RKO (cell line): Measurements from ENCODE around the gene PTPN1.
"Not testable (repeated sequence)": the region's sequence is repeated elsewhere in the genome, so short reads cannot be mapped to it uniquely, and the experiment has no call there.

ENCODE experiments used
- DNase-seq: peaks from one replicate; pipeline ENCODE4 v3.0.0-alpha.2; 2016; ENCODE audit warnings: low spot score

Gene PTPN1

DNA sequence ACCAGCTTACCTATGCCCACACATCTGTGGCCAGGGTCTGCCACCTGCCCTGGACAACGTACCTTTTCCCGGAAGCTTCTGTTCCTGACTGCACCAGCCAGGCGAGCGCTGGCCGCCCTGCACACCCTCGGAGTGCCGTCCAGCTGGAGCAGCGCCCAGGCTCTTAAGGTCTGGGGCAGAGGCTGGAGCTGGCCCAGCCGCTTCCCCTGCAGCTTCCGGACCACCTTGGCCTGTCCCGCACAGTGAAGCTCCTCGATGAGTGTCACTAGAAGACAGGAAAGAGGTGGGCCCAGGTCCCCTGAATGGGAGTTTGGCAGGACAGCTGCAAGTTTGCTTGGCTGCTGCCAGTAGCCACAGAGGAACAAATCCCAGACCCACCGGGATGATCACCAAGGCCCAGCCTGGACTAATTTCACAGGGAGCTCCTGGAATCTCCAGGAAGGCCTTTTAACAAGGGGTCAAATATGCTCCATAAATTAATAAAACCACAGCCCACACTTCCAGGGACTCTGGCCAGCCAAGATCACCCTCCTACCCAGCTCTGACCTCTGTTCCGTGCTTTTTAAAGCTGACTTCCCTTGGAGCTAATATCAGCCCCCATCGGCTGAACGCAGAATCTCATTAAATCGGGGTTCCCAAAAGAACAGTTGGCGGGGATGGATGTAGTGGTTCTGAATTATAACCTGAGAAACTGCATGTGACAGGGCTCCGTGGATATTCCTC lies 82.3 kb downstream of the PTPN1 start:
- no peak for DNase-seq

DNA sequence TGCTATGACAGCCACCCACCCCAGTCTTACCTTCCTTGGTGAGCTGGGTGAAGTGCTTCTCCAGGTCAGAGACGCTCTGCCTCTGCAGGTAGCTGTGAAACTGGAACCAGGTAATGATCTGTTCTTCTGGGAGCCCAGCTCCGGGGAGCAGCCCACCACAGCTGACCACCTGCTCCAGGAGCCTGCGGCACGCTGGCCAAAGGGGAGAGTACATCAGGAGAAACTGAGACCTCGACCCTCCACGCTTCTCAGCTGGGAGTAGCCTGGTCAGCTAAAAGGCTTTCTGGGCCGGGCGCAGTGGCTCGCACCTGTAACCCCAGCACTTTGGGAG lies 82.8 kb downstream of the PTPN1 start:
- no peak for DNase-seq

DNA sequence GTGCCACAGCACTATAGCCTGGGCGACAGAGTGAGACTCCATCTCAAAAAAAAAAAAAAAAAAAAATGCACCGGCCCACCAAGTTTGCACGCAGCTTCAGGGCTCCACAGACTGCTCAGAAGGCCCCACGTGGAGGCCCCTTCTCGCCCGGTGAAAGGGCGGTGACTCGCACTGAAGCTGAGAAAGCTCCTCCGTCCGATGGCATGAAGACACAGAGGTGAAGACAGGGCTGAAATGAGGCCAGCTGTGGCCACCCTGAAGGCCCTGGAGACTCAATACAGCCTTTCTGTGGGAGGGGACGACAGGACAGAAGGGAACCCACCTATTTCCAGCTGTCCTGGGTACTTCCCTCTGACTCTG lies 84.0 kb downstream of the PTPN1 start:
- DNase-seq: no peak

DNA sequence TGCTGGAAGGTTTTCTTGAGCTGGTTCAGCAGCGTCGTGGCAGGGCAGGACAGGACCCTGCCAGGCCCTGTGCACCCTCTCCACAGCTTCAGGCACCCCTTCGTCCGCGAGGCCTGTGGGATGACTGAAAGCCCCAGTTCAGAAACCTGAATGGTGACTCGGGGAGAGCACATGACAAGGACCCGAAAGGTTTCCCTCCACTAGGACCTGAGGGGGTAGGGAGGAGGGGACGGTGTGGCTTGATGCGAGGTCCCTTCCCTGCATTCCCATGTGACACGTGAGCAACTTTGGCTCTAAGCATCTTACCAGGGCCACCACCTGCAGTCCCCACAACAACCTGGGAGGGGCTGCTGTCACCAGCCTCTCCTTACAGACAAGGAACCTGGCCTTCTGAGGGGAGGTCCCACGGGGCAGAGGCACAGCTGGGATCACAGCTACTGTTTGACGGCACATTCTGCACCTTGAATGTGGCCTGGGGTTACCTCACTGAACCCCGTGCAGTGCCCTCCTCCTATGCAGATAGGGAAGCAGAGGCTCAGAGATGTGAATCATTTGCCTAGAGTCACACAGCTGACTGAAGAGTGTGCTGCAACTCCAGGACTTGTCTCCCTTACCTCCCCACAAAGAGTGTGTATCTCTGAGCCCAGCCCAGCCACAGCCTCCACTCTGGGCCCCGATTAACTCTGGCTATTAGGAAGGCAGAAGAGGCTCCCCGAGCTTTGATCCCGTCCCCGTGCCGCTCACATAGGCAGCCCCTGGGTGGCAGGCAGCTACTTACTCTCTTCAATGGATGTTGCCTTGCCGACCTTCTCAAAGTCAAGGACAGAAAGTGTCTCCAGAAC lies 84.6 kb downstream of the PTPN1 start:
- DNase-seq: no peak

DNA sequence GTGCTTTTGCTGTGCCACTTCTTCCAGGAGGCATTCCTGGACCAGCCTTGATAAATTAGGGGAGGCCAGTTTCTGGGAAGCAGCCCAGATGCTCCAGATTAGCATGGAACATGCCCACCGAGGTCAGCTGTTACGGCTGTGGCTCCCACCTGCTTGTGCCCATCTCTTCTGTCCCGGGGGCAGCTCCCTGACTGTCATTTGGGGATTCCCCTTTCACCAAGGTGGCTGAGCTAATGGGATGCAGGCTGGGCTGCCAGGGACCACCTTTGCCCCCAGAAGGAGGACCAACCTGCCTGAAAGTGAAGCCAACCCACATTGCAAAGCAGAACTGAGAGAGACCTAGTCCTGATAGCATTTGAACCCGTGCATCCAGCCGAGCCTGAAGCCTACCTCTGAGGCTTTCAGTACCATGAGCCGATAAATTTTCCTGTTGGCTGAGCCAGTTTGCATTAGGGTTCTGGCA lies 85.3 kb downstream of the PTPN1 start:
- DNase-seq: no peak

DNA sequence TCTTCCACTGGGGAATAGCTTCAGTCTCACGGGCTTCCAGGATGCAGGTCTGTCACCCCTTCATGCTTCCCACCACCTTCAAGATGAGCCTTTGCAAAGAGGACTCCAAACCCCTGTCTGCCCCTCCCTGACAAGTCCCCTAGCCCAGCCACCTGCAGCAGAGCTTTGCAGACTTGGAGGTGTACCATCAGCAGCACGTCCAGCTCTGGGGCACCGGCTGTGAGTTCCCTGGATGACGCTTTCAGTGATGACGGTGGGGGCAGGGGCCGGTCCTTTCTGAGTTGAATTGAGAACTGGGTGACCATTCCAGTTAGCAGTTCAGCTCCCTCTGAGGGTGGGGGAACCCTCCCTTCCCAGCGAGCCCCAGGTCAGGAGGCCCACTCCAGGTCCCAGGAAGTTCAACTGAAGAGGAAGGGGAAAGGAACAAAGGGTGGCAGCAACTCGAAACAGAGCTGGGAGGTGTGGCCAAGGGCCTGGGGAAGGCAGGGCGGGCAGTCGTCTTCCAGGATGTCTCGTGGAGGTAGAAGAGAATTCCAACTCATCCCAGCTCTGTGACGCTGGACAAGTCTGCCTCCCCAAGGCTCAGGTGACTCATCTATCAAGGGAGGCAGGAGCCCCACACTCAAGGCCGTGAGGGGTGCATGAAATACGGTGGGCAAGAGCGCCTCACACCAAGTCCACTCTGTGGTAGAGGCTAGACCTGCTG lies 86.0 kb downstream of the PTPN1 start:
- no peak for DNase-seq

DNA sequence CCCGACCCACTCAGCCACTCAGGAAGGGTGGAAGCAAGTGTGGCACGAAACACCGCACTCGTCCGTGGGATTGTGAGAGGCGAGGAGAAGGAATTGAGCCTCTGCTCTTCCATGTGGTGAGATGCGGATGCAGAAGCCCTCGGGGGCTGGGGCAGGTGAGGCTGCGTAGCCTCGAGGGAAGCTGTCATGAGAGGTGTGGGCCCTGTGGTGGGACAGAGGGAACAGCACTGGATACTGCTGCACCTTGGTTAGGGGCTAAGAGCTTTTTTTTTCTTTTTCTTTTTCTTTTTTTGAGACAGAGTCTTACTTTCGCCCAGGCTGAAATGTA lies 86.5 kb downstream of the PTPN1 start:
- no peak for DNase-seq

DNA sequence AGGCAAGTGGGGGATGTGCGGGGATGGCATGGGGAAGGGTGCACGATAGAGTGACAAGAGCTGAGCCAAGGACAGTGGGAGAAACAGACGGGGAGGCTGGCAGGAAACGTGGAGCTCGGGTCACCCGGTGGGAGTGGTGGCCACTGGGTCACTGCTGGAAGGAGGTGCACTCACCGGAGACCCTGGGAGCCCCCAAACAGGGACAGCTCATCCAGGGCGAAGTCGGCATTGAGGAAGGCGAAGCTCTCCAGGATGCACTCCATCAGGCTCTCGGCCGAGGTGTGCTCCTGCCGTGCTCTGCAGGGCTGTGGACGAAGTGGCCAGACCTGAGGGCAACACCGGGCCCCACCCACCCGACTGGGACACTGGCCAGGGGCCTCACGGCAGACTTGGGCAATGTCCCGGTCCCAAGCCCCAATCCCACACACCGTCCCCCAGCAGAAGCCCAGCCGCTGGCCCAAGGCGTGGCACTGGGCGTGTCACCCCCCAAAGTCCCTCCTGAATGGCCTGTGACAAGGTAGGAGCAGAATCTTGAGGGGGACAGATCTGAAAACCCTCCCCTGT lies 87.3 kb downstream of the PTPN1 start:
- no peak for DNase-seq

DNA sequence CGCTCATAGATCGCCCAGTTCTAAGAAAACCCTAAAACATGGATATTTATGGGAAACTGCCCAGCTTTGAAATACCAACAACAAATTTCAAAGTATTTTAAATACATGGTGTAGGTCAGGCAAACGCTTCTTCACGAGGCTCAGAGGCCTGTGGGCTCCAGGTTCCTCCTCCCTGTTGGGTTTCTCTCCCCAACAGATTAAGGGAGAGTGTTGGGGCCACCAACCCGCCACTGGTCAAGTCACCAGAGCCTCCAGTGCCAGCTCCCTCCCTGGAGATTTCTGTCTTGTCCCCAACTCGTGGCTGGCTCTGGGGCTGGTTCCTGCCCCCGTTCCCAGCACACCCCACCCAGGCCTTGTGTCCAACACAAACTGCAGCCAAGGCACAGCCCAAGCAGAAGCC lies 87.9 kb downstream of the PTPN1 start:
- no peak for DNase-seq

DNA sequence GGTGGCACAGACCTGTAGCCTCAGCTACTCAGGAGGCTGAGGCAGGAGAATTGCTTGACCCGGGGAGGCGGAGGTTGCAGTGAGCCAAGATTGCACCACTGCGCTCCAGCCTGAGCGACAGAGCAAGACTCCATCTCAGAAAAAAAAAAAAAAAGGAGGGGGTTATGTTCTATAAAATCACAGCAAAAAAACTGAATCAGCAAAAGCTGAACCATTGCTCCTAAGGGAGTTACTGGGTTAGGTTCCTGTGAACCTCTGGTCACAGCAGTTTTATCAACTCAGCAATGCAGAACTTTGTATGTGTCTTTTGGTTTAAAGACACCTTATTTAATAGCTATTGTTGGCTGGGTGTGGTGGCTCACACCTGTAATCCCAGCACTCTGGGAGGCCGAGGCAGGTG lies 88.6 kb downstream of the PTPN1 start:
- not testable (repeated sequence) for DNase-seq

DNA sequence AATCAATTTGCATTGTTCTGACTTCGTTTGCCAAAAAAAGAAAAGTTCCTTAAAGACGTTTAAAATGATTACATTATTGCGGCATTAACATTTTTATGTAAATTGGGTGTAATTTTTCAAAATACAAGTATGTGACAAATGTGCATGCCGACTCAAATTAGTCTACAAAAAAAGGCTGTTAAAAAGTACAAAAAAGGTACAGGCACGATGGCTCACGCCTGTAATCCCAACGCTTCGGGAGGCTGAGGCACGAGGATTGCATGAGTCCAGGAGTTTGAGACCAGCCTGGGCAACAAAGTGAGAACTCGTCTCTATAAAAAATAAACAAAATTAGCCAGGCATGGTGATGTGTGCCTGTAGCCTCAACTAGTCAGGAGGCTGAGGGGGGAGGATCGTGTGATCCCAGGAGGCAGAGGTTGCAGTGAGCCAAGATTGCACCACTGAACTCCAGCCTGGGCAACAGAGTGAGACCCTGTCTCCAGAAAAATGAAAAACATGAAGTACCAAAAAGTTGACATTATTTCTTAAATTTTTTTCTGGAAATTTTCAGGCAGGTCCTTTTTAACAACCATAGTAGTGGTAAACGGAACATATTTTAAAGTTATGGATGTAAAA lies 90.2 kb downstream of the PTPN1 start:
- DNase-seq: no peak

DNA sequence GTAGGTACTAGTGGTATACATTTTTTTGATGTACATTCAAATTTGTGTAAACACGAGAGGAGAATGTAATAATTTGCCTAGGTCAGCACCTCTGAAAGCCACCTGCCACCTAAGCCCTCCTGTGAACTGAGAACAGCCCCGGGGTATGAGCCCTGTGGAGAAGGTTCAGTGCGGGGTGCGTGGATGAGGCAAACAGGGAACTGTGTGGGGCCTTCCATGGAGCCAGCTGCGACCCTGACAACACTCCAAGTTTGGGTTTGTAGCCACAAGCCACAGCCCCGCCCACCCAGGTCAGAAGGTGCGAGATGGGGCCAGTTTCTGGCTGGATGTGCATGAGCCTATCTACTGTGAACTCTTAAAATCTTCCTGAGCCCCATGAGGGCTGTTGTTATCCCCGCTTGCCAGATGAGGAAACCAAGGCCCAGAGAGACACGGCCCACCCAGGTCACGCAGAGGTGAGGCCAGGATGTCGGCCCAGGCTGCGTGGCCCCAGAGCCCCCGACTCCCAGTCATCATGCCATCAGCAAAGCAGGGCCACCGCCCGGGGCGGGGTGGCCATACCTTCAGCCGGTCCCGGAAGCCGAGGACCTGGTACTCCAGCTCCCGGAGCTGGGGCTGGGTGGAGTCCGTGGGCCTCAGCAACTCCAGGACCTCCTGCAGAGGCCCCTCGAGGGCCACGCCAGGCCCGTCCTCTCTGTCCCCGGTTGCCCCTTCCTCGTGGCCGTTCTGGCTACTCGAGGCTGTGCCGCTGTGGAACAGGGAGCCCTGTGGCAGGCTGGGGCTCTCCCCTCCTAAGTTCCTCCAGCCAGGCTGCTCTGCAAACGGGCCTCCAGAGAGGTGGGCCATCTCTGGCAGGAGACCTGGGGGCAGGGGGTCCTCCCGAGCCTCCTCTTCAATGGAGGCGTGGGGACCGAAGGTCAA lies 91.6 kb downstream of the PTPN1 start:
- no peak for DNase-seq

DNA sequence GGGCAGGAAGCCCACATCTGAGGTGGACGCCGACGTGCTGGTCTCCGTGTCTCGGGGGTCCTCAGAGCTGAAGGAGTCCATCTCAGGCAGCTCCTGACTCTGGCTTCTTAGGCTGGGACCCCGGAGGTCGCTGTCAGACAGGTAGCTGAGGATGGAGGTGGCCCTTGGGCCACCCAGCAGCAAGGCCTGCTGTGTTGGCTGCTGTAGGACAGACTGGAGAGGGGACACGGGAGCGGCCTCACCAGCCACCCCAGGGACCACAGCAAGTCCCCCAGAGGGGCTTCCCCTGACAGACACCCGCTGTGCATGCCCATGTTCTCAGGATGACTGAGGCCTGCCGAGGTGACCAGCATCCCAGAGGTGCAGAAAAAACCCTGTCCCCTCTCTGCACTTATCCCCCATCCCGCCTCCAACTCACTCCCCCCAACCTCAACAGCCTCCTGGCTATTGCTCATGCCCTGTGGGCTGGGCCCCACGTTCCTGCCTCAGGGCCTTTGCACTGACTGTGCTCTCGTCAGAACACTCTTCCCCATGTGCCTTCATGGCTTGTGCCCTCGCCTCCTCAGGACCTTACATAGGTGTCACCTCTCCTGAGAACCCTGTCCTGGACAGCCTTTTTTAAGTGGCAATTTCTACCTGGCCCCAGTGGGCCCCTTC lies 92.4 kb downstream of the PTPN1 start:
- DNase-seq: no peak

DNA sequence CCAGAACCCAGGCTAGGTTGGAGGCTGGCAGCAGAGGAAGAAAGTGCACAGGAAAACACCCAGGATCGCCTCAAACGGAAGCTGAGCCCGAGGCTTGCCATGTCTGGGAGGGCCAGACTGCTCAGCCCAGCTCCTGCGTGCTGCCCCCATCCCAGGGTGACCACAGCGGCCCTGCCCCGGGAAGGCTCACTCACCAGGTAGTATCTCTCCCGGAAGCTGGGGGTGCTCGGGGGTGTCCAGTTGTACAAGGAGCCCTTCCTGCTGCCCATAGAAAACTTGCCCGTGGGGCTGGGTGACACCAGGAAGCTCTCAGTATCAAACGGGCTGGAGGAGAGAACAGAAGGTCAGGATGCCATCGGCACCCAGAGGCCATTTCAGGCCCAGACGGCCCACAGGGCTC lies 94.3 kb downstream of the PTPN1 start:
- DNase-seq: no peak

DNA sequence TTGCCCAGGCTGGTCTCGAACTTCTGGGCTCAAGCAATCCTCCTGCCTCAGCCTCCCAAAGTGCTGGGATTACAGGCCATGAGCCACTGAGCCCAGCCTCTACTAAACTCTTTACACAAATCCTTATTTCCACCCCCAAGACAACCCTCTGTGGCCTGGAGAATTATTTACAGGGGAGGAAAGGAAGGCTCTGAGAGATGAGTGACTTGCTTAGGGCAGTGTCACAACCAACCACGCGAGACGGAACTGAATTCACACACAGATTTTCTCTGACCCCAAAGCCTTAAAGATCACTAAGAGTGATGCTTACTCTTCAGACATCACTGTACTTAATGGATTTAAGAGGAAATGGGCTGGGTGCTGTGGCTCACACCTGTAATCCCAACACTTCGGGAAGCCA lies 95.0 kb downstream of the PTPN1 start:
- DNase-seq: no peak

DNA sequence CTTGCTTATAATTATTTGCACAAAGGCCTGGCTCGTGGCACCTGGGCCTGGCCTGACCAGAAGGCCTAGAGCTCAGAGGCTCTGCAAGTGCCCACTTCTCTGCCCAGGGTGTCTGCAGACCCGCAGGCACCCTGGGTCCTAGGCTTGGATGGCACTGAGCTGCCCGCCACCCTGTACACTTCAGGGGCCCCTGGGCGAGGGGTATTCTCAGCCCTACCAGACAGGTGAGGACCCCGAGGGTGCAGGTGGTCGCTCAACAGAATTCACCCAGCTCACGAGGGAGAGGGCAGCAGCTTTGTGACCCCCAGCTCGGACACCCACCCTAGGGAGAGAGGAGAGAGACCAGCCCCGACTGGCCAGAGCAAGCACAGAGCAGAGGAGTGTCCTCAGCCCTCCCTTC lies 97.3 kb downstream of the PTPN1 start:
- DNase-seq: no peak

DNA sequence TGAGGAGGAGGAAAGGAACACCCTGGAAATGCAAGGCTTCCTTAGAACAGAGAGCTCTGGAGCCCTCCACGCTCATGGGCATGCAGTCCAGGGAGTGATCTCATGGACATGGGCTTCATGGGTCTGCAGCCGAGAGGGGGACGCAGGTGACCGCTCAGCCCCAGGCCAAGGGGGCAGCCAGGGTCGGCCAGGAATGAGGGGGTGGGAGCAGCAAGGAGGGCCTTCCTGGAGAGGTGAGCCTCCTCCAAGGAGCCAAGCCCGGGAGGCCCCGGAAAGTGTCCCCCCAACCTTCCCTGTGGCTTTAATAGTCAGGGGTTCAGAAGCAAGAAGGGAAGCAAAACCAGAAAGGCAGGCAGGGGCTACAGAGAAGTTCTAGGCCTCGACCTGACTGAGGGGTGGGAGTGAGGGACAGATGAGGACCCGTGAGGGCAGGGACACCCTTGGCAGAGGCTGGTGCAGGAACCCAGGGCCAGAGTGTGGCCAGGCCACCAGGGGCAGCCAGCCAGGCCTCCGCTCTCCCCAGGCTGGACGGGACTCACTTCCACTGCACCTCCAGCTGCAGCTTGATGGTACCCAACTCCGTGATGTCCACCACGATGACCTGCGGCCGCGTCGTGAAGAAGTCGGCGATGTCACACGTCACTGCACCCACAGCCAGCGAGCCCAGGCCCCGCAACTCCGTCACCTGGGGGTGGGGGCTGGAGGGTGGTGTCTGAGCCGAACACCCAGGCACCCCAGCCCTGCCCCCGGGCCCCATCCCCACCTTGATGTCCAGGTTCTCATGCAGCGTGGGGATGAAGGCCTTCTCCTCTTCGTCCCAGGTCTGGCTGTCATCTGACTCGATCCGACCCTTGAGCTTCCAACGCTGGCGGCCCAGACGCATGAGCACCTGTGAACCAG lies 97.9 kb downstream of the PTPN1 start:
- DNase-seq: no peak

DNA sequence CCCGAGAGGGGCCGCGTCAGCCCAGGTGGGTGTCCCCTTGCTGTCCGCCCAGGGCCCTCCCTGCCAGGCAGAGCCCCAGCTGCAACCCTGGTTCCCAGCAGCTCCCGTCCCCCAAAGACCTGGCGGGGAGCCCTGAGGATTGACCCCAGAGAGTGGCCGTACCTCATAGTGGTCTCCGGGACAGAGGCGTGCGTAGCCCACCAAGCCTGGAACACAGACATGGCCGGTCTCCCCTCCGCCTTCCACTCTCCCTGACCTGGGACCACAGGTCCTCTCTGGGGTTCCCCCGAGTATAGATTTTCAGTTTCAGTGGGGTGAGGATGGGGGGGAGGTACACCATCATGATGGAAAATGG lies 98.5 kb downstream of the PTPN1 start:
- no peak for DNase-seq

DNA sequence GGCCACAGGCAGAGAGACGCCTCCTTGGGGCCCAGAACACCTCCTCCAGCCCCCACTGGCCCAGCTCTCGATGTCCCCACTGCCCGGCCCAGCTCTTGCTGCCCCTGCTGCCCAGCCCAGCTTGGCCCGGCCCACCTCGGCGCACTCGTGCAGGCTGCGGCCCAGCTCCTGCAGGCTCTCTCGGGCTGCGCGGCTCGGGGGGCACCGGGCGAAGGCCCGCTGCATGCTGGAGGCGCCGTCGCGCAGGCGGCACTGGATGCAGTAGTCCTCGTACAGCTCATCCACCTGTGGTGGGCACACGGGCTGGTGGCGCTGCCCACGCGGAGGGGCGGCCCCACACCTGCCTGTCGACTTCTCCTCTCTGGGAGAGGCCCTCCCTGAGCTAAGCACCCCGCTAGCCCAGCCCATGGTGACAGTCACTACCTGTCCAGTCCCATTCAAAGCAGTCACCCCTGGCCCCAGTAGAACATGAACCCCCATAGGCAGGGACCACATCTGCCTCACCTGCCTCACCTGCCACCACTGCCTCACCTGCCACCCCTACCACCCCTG lies 99.3 kb downstream of the PTPN1 start:
- DNase-seq: no peak
